IPS DF 19.7 (cell line): ENCODE results near the gene TTBK1.
"Not testable (repeated sequence)": the region's sequence is repeated elsewhere in the genome, so short reads cannot be mapped to it uniquely, and the experiment has no call there.

ENCODE experiments used
- DNase-seq: peaks from one replicate; pipeline ENCODE4 v3.0.0-alpha.2; 2013; ENCODE audit warnings: low read depth, low spot score

TTBK1 gene

DNA sequence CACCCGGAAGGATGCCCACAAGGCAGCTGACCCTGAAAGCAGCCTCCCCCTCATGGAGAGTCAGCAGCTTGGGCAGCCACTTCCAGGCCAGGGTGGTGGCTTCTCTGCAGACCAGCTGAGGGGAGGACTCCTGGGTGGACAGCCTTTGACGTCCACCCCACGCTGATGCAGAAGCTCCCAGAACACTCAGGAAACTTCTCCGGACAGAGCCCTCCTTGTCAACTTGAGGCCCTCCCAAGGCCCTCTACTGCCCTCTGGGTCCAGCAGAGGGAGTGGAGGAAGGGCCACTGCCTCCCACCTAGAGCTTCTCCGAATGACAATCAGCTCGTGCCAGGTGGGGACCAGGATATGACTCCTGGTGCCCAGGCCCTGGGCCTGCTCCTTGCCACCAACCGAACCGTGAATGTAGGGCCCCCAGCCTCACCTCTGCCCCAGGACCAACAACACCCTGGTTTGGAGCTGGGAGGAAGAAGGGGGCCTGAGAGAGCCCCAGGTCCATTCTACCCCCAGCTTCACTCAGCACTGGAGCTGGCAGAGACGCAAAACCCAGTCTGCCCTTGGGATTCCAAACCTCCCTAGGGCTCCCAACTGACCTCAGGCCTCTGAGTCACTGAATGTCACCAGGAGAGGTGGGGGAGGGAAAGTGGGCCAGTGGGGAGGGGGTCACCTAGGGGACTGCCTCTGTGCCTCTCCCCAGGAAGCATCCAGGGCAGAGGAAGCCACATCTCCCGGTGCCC, 43.9 kb downstream of the TTBK1 start:
- no peak for DNase-seq

DNA sequence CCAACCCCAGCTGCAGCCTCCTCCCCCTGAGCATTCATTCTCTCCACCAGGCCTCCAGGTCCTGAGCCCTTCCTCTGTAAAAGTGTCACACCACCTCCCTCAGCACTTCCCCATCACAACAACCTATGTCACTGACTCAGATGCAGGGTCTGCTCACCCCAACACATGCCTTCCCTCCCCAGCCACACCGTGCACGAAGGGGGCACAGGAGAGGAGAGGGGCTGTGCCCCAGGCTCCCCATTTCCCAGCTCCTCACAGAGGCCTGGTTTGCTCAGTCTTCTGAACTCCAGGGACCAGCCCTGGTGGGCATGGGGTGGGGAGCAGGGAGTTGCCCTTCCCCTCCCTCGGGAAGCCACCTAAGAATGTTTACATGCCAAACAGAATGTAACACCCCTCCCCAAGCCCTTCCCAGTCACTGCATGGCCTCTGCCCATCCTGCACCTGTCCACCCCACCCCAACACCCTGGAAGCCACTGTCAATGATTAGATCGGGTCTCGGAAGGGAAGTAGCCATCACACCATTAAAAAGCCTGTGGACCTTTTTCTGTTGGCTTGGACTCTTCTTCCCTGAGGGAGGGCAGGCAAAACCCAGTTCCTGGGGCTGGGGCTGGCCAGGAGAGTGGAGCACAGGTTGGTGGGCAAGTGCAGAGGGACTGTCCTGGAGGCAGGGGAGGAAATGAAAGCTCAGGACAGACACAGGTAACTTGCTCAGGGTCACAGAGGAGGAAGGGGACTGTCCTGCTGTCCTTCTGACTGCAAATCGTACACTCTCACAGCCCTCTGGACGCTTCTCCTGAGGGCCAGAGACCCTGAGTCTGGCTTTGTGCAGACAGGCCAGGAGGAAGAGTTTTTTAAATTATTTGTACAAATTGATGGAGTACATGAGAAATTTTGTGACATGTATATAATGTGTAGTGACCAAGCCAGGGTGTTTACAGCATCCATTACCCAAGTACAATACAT, 44.7 kb downstream of the TTBK1 start:
- DNase-seq, result no peak

DNA sequence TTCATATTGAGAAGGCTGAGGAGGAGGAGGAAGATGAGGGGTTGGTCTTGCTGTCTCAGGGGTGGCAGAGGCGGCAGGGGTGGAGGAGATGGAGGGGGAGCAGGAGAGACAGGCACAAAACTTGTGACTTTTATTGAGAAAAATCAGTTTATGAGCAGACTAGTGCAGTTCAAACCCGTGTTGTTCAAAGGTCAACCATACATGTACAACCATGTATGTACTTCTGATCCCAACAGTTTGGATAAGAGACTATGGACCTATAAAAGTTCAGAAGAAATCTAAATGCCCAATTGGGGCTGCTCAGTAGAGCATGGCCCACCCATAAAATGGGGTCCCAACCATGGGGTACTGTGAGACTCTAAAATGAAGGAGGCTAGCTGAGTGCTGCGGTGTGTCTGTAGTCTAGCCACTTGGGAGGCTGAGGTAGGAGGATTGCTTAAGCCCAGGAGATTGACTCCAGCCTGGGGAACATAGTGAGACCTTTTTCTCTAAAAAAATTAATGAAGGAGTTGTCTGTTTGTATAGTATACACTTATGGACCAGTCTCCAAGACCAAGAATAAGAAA, 47.1 kb downstream of the TTBK1 start:
- DNase-seq, result no peak

DNA sequence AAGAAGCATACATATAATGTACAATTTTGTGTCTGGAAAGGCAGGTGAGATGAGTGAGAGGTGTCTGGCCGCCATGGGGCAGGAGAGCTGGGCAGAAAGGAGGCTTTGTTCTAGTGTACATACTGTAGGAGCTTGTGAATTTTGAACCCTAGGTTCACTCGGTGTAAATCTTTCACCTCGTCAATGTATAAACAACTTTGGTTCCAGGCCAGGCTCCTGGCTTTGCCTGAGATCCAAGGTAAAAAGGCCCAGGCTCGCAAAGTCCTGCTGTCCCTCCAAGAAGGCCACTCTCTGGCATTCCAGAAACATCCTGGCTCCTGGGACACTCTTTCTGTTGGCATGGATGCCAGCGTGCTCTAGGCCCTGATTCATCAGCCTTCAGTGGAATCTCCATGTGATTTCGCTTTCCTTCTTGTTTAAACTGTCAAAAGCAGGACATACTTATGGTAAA, 47.6 kb downstream of the TTBK1 start:
- no peak for DNase-seq

DNA sequence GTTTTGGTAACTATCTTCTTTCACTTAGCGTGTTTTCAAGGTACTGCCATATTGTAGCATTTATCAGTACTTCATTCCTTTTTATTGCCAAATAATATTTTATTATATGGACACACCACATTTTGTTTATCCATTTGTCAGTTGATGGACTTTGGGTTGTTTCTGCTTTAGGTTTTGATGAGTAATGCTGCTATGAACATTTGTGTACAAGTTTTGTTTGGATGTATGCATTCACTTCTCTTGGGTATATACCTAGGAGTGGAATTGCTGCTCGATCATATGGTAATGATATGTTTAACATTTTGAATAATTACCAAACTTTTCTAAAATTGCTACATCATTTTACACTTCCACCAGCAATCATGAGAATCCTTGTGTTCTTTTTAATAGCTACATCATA, 48.4 kb downstream of the TTBK1 start:
- DNase-seq, result no peak

DNA sequence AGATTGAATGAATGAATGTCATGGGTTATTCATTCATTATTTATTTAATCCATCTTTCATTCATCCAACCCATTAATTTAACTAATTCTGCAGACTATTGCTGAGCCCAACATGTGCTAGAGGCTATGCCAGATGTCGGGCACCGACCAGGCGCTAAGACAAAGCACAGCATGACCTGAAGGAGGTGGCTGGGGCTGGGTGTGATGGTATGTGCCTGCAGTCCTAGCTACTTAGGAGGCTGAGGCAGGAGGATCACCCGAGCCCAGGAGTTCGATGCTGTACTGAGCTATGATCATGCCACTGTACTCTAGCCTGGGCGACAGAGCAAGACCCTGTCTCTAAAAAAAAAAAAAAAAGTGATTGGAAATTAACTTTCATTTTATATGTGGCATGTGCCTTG, 49.1 kb downstream of the TTBK1 start:
- DNase-seq, result no peak

DNA sequence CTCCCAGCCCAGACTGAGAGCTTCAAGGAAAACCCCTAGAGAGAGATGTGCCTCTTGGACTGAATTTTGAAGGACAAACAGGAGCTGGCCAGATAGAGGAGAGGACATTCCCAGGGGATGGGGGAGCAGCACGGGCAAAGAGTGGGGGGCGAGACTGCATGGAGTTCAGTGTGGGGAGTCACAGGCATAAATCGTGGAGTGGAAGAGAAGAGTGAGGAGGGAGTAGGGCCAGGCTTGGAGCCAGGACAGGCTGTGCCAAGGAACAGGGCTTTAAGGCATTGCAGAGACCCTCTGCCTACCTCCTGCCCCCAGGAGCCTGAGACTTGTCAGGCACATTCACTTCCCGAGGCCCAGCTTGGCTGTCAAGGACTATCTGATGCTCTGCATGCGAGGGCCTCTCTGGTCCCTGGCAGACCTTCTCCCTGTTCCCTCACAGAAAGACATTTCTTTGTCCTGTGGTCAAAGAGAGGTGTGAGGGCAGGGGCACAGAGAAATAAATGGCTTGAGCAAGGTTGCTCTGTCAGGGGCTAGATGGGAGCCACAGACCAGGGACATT, 49.6 kb downstream of the TTBK1 start:
- DNase-seq, result no peak

DNA sequence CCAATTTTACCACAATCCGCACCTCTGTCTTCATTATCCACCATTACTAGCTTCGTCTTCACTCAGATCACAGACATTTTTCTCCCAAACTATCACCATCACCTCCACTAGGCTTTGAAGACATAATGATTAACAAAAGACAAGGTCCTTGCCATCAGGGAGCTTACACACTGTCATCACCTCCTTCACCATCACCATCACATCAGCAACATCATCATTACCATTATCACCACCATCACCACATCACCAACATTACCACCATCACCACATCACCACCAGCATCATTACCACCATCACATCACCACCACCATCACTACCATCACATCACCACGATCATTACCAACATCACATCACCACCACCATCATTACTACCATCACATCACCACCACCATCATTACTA, 50.4 kb downstream of the TTBK1 start:
- no peak for DNase-seq

DNA sequence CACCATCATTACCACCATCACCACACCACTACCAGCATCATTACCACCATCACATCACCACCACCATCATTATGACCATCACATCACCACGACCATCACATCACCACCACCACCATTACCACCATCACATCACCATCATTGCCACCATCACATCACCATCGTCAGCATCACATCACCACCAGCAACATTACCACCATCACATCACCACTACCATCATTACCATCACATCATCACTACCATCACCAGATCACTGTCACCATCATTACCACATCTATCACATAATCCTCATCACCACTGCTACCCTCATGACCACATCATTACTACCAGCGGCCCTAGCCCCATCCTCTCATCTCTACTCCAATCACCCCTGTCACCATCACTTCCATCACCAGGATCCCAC, 51.3 kb downstream of the TTBK1 start:
- no peak for DNase-seq

DNA sequence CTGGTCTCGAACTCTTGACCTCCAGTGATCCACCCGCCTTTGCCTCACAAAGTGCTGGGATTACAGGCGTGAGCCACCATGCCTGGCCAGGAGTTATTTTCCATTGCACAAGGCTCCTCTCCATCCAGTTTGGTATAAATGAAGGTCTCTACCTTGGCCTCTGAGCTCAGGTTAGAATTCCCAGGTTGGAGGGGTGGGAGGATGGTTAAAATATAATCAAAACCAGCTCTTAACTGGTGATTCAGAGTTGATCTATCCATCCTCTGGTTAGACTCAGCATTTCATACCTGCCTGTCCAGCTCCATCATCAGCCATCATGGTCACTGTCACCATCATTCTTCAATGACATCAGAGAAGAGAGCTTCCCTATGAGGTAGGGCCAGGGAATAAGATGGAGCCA, 52.2 kb downstream of the TTBK1 start:
- DNase-seq, result no peak

DNA sequence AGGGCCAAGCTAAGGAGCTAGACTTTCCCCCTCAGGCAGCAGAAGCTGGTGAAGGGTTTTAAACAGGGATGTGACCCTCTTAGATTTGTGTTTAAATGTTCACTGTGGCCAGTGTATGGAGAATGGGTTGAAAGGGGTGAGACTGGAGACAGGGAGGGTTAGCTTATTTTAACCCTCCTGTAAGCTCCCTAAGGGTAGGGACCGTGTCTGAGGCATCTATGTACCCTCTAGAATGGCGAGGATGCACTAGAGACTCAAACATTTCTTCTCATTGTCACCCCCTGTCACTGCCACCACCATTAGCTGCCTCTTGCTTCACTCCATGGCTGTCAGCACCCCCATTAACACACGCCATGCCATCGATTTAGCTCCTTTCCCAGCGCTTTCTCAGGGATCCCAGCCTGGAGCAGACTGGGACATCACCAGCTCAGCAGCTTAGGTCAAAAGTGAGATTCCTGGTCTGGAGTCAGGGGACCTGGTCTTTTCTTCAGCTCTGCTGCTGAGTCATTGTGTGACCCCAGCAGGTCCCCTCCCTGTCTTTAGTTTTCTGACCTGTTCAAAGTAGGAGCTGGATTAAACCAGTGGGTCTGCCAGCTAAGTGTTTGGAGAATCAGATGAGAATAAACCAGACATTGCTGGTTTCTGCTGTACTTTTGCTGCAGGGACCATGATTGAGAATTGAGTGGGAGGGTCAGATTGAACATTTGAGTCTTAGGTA, 53.7 kb downstream of the TTBK1 start:
- no peak for DNase-seq

DNA sequence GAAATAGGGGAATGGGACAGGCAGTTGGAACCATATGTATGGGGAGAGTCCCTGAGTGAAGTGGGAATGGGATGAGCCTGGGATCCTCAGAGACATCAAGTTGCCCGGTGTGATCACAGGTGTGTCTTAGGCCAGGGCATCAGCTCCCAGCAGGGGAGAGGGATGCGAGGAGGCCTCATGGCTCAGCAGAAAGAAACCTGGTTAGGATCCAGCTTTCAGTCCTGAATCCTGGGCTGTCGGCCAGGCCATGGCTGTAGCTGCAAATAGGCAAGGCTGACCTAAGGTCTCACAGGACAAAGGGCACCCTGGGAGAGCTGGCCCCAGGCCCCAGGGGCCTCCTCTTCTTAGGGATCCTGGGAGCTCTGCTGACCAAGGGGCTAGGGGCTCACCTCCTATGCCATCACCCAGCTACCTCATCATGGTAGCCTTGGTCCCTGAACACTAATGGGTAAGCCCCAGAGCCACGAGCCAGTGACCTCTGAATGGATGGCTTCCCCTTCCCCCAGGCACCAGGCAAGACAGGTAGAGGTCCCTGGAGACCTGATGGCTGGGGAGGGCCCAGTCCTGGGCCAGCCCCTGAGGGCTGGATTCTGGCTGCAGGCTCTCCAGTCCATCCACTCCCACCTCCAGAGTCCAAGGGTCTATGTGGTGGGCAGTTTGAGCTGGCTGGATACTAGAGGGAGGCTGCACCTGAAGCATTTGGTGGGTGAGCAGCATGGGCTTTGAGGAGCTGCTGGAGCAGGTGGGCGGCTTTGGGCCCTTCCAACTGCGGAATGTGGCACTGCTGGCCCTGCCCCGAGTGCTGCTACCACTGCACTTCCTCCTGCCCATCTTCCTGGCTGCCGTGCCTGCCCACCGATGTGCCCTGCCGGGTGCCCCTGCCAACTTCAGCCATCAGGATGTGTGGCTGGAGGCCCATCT, 54.6 kb downstream of the TTBK1 start, which contains the start of gene SLC22A7:
Gene SLC22A7, plus strand, starts transcription at position 617 of the 921 bp plus-strand sequence. Its CDS starts 99 bp downstream, at position 716.
- DNase-seq, result no peak

DNA sequence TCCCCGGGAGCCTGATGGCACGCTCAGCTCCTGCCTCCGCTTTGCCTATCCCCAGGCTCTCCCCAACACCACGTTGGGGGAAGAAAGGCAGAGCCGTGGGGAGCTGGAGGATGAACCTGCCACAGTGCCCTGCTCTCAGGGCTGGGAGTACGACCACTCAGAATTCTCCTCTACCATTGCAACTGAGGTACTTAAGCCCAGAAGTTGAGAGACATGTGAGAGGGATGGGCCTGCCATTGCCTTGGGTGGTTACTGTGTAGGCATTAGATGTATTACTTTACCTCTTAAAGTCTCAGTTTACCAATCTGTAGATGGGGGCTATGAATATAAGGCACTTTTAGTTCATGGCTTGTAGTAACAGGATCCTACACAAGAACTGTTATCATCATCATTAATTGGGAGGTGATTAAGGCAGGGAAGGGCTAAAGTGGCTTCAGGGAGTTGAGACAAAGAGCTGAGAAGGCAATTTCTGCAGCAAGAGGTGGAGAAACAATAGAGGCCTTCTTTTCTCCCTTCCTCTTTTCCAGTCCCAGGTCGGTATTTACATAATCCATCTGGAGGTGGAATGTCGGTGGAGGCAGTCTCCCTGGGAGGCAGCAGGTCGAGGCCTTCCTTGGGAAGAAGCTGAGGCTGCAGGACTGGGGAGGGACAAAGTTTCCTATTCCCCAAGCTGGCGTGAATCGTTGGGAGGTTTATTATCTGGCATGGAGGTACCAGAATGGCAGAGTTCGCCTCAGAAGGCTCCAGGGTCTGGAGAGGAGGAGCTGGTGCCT, 55.5 kb downstream of the TTBK1 start:
- no peak for DNase-seq

DNA sequence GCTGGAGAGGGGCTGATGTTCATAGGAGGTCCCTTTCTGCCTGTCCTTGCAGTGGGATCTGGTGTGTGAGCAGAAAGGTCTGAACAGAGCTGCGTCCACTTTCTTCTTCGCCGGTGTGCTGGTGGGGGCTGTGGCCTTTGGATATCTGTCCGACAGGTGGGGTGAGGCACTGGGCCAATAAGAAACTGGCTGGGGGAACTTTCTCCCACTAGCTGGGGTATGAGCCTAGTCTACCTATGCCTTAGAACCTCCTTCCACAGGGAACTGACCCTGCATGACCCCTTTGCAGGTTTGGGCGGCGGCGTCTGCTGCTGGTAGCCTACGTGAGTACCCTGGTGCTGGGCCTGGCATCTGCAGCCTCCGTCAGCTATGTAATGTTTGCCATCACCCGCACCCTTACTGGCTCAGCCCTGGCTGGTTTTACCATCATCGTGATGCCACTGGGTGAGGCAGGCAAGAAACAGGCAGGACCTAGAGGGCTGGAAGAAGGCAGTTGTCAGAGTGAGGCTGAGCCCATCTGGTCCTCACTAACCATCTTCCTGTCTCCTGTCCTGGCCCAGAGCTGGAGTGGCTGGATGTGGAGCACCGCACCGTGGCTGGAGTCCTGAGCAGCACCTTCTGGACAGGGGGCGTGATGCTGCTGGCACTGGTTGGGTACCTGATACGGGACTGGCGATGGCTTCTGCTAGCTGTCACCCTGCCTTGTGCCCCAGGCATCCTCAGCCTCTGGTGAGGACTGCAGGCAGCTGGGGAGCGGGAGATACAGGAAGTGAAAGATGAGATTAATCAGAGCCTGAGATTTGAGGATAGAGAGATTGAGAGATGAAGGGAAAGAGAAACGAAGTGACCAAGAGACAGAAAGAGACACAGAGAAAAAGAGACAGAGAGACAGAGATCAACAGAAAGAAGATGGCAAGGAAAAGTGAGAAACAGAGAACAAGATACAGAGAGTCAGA, 56.3 kb downstream of the TTBK1 start:
- no peak for DNase-seq

DNA sequence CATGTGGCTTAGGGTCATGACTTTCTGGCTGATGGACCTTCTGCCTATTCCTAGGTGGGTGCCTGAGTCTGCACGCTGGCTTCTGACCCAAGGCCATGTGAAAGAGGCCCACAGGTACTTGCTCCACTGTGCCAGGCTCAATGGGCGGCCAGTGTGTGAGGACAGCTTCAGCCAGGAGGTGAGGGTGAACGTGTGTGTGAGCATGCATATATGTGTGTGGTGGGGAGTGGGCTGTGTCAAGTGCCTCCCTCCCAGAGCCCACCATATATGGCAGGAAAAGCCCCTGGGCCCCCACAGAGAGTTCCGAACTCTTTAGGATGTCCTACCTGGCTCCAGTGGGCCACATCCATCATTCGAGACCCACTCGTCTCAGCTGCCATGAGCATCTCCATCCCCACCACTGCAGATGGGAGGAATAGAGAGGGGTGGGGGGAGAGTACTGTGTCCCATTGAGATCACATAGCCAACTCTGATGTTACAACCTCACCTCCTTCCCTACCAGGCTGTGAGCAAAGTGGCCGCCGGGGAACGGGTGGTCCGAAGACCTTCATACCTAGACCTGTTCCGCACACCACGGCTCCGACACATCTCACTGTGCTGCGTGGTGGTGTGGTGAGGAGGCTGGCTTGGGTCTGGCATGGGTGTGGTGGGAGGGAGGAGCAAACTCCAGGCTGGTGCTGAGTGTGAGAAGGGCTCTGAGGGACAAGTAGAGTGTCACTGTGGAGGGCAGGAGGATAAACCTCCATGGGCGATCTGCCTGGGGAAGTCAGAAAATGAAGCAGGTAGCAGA, 58.0 kb downstream of the TTBK1 start:
- DNase-seq, result no peak

DNA sequence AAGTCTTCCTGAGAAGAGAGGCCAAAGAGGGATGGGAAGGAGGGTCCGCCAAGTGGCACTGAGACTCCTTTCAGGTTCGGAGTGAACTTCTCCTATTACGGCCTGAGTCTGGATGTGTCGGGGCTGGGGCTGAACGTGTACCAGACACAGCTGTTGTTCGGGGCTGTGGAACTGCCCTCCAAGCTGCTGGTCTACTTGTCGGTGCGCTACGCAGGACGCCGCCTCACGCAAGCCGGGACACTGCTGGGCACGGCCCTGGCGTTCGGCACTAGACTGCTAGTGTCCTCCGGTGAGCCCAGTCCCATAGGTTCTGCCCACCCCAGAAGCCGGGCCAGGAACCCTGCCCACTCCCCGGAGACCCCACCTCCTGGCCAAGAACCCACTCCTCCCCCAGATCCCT, 58.8 kb downstream of the TTBK1 start:
- DNase-seq, result no peak

DNA sequence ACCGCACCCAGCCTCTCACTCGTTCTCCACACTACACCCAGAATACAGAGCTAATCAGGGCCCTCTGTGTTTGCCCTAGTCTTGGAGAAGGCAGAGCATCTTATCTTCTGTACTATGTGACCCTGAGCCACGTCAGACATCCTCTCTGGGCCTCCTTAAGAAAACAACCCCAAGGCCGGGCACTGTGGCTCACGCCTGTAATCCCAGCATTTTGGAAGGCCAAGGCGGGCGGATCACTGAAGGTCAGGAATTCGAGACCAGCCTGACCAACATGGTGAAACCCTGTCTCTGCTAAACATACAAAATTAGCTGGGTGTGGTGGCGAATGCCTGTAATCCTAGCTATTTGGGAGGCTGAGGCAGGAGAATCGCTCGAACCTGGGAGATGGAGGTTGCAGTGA, 59.7 kb downstream of the TTBK1 start:
- not testable (repeated sequence) for DNase-seq
